HG02588 (cell line): ENCODE measurements around the gene SUMO2.
"Not testable (repeated sequence)": the region's sequence is repeated elsewhere in the genome, so short reads cannot be mapped to it uniquely, and the experiment has no call there.

Experiments used
- ATAC-seq: cut with Tn5 transposase; IDR thresholded peaks from one replicate; pipeline ENCODE4 v1.9.1; 2021; ENCODE audit warnings: mild to moderate bottlenecking, moderate library complexity; ENCODE audit not compliant: unreplicated experiment

Gene SUMO2

GRCh38 chr17:75182319-75182568 lies 515 bp downstream of the SUMO2 start:
- ATAC-seq = no peak

DNA sequence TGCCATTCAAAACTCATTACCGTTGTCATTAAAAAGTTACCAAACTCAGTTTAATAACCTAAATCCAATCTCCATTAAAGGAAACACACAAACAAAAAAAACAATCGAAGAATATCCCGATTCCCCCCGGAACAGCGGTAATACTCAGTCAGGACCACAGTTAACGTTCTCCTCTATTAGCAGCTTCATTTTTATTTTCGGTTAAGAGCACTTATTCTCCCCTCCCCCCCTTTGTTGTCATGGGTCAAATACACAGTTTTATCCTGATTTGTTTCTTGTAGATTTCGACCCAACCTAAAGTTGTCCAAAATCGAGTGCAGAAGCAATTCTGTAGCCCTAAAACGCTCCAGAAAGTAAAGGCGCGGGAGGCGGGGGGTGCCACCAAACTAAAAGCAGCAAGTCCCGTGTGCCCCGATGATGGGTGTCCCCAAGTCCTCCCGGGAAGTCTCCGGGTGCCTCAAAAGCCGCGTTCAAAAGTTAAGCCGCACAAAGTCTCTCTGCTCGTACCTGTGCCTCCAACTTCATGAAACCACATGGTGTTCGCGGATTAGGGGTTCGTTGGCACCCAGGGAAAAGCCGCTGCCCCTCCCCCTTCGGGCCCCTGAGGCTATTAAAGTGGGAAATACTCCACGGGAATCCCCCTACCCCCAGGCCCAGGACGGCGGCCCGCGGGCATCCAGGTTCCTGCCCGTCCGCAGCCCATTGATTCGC lies 996 bp downstream of the SUMO2 start:
- peak; percentile 15 for ATAC-seq

GRCh38 chr17:75181110-75181509 lies 1.6 kb downstream of the SUMO2 start:
- no peak for ATAC-seq

DNA sequence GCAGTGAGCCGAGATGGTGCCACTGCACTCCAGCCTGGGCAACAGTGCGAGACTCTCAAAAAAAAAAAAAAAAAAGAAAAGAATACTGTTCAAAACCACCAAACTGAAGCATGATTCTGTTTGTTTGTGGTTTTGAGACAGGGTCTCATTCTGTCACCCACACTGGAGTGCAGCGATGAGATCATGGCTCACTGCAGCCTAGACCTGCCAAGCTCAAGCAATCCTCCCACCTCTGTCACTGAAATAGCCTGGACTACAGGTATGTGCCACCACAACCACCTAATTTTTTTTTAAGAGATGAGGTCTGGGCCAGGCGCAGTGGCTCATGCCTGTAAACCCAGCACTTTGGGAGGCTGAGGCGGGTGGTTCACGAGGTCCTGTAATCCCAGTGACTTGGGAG lies 4.3 kb downstream of the SUMO2 start:
- no peak for ATAC-seq

GRCh38 chr17:75176625-75177024 lies 6.1 kb downstream of the SUMO2 start:
- ATAC-seq = no peak

GRCh38 chr17:75174996-75175395 lies 7.8 kb downstream of the SUMO2 start:
- ATAC-seq = no peak

GRCh38 chr17:75173526-75173925 lies 9.2 kb downstream of the SUMO2 start:
- ATAC-seq = no peak

GRCh38 chr17:75168998-75169397 lies 13.8 kb downstream of the SUMO2 start:
- no peak for ATAC-seq

- not testable (repeated sequence) for ATAC-seq
Measured at GRCh38 chr17:75164606-75165005, 18.2 kb downstream of the SUMO2 start.

- no peak for ATAC-seq
Measured at GRCh38 chr17:75163074-75163473, 19.7 kb downstream of the SUMO2 start.

DNA sequence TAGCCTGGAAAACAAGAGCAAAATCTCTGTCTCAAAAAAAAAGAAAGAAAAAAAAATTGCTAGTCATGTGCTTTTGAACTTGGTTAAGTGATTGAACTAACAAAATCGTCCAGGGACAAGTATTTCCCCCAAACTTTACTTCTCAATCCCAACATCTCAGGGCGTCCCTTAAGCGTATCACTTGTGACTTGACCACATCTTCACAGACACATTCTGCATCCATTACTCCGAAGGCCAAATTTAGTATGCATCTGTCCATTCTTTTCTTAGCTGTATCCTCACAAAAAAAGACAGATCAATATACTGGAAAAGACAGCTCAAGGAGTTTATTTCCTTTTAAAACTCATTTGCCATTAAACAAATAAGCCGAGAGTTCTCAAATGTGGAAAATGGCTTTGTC lies 22.5 kb downstream of the SUMO2 start:
- ATAC-seq = no peak

GRCh38 chr17:75159196-75160031 lies 23.3 kb downstream of the SUMO2 start:
- ATAC-seq = no peak

- not testable (repeated sequence) for ATAC-seq
Measured at GRCh38 chr17:75158480-75158879, 24.3 kb downstream of the SUMO2 start.

GRCh38 chr17:75155191-75155601 lies 27.6 kb downstream of the SUMO2 start:
- no peak for ATAC-seq

GRCh38 chr17:75154195-75155106 lies 28.3 kb downstream of the SUMO2 start, which contains the start of gene JPT1:
Gene JPT1 (minus strand): TSS chr17:75154512. CDS start chr17:75154397, 115 bp downstream.
- peak; percentile 90 for ATAC-seq

DNA sequence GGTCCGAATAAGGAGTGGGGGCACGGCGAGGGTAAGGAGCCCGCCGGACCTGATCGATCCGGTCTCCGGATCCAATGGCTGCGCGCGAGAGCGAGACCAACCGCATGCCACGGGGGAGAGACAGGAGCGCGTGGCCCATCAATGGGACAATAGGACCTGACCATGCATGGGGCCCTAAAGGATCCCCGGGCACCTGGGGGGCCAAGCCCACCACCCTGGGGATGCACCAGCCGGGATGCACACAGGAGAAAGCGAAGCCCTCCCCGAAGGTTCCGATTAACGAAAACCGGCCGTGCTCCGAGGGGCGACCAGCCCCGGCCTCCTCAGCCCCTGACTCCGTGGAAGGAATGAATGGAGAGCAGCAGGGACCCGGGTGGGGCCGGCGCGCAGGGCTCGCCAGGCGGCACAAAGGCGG lies 29.0 kb downstream of the SUMO2 start:
- ATAC-seq = peak; percentile 22

- ATAC-seq = no peak
Measured at GRCh38 chr17:75152922-75153779, 29.6 kb downstream of the SUMO2 start.

DNA sequence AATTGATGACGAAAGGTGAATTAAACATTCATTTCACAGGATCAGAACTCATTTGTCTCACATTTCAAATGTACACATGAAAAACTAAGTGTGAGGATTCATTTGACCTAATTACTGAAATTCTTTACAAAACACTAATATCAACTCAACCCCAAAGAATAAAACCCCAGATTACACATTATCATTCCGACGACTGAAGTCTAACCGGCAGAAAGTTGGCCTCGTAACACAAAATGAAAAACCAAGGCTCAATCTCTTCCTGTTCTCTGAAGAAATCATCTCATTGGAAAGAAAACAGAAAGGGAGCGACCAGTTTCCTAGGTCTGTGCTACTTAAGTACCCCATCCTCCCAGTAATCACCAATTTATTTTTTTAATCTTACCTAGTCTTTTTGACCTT lies 30.2 kb downstream of the SUMO2 start:
- ATAC-seq = no peak

GRCh38 chr17:75151930-75152329 lies 30.8 kb downstream of the SUMO2 start:
- ATAC-seq = no peak

DNA sequence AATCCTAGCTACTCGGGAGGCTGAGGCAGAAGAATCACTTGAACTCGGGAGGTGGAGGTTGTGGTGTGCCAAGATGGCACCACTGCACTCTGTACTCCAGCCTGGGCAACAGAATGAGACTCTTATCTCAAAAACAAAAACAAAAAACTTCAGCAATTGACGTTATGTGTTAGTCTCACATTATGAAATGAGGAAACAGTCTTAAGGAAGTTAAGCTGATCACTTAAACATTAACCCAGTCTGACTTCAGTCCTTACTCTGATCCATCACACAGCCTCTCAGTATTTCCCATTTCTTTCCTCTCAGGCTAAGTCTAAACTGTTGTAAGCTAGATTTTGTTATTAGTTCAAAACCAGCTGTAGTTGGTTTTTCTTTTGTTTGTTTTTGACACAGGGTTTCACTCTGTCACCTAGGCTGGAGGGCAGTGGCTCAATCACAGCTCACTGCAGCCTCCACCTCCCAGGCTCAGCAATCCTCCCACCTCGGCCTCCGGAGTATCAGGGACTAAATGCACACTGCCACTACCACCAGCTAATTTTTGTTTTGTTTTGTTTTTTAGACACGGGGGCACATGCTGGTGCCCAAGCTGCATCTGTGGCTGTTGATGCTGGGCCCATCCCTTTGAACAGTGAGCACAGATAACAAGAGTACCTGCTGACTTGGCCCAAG lies 34.7 kb downstream of the SUMO2 start:
- no peak for ATAC-seq
